ENCODE results near the gene VCL.
A peak's percentile ranks its signal among the peaks of the same experiment; 100 is the strongest.
"Not testable (repeated sequence)": the region's sequence is repeated elsewhere in the genome, so short reads cannot be mapped to it uniquely, and the experiment has no call there.

VCL gene

GRCh38 chr10:74011017-74011416 is 13.1 kb downstream of the VCL start:
- no peak for DNase-seq

- DNase-seq, result no peak
These were observed 13.9 kb downstream of the VCL start for GRCh38 chr10:74011770-74012169.

- no peak for DNase-seq
These were observed 14.6 kb downstream of the VCL start for GRCh38 chr10:74012480-74012879.

GRCh38 chr10:74013004-74013403 is 15.1 kb downstream of the VCL start:
- no peak for DNase-seq

GRCh38 chr10:74014574-74014973 is 16.7 kb downstream of the VCL start:
- not testable (repeated sequence) for DNase-seq

- no peak for DNase-seq
These were observed 20.3 kb downstream of the VCL start for GRCh38 chr10:74018241-74018640.

- DNase-seq, result peak in 1 of 2 experiments; percentile 21
These were observed 23.5 kb downstream of the VCL start for GRCh38 chr10:74021248-74022055.

- no peak for DNase-seq
These were observed 25.2 kb downstream of the VCL start for GRCh38 chr10:74022926-74023629.

GRCh38 chr10:74024600-74024999 is 26.7 kb downstream of the VCL start:
- no peak for DNase-seq

- no peak for DNase-seq
These were observed 27.6 kb downstream of the VCL start for GRCh38 chr10:74025380-74025978.

- DNase-seq, result no peak
These were observed 28.6 kb downstream of the VCL start for GRCh38 chr10:74026428-74027015.

GRCh38 chr10:74027702-74028101 is 29.8 kb downstream of the VCL start:
- DNase-seq, result peak in 1 of 2 experiments; percentile 17

GRCh38 chr10:74029943-74030342 is 32.0 kb downstream of the VCL start:
- no peak for DNase-seq

- DNase-seq, result not testable (repeated sequence)
These were observed 34.3 kb downstream of the VCL start for GRCh38 chr10:74032208-74032607.

- no peak for DNase-seq
These were observed 35.2 kb downstream of the VCL start for GRCh38 chr10:74032900-74033655.

GRCh38 chr10:74033702-74034101 is 35.8 kb downstream of the VCL start:
- no peak for DNase-seq

- DNase-seq, result no peak
These were observed 36.4 kb downstream of the VCL start for GRCh38 chr10:74034301-74034700.

- DNase-seq, result peak in 1 of 2 experiments; percentile 23
These were observed 37.4 kb downstream of the VCL start for GRCh38 chr10:74035303-74035702.

- no peak for DNase-seq
These were observed 38.6 kb downstream of the VCL start for GRCh38 chr10:74036474-74036873.

- no peak for DNase-seq
These were observed 41.7 kb downstream of the VCL start for GRCh38 chr10:74039561-74040145.

- DNase-seq, result no peak
These were observed 42.5 kb downstream of the VCL start for GRCh38 chr10:74040200-74041126.

Measured in SW 1271 (cell line).